GM18519 (cell line): ENCODE results near the gene OAS3.
"Not testable (repeated sequence)": the region's sequence is repeated elsewhere in the genome, so short reads cannot be mapped to it uniquely, and the experiment has no call there.

ENCODE experiments used
- ATAC-seq: cut with Tn5 transposase; IDR thresholded peaks from one replicate; pipeline ENCODE4 v1.9.1; 2021; ENCODE audit warnings: mild to moderate bottlenecking, moderate library complexity; ENCODE audit not compliant: unreplicated experiment, low FRiP score

OAS3 gene

GRCh38 chr12:112919121-112919520 lies 19.2 kb upstream of the OAS3 start:
- no peak for ATAC-seq

- no peak for ATAC-seq
Measured at GRCh38 chr12:112924986-112925385, 13.3 kb upstream of the OAS3 start.

- ATAC-seq: not testable (repeated sequence)
Measured at GRCh38 chr12:112926416-112927033, 11.7 kb upstream of the OAS3 start.

GRCh38 chr12:112927475-112927874 lies 10.8 kb upstream of the OAS3 start:
- ATAC-seq: no peak

GRCh38 chr12:112927925-112928324 lies 10.3 kb upstream of the OAS3 start:
- no peak for ATAC-seq

GRCh38 chr12:112928978-112929377 lies 9.3 kb upstream of the OAS3 start:
- no peak for ATAC-seq

- no peak for ATAC-seq
Measured at GRCh38 chr12:112929715-112930114, 8.6 kb upstream of the OAS3 start.

GRCh38 chr12:112930350-112930749 lies 7.9 kb upstream of the OAS3 start:
- ATAC-seq: no peak

GRCh38 chr12:112932485-112933128 lies 5.7 kb upstream of the OAS3 start:
- ATAC-seq: no peak

GRCh38 chr12:112933129-112933505 lies 5.2 kb upstream of the OAS3 start:
- ATAC-seq: no peak

- ATAC-seq: no peak
Measured at GRCh38 chr12:112936264-112936663, 2.0 kb upstream of the OAS3 start.

GRCh38 chr12:112936927-112937326 lies 1.3 kb upstream of the OAS3 start:
- ATAC-seq: no peak

GRCh38 chr12:112938751-112939150 lies 477 bp downstream of the OAS3 start:
- ATAC-seq: no peak

- ATAC-seq: peak; percentile 53
Measured at GRCh38 chr12:112939761-112940381, 1.6 kb downstream of the OAS3 start.

GRCh38 chr12:112941528-112942335 lies 3.5 kb downstream of the OAS3 start:
- ATAC-seq: no peak

- ATAC-seq: no peak
Measured at GRCh38 chr12:112942572-112942971, 4.3 kb downstream of the OAS3 start.

- no peak for ATAC-seq
Measured at GRCh38 chr12:112944024-112944690, 5.9 kb downstream of the OAS3 start.

- no peak for ATAC-seq
Measured at GRCh38 chr12:112945515-112945914, 7.2 kb downstream of the OAS3 start.

GRCh38 chr12:112946236-112947000 lies 8.1 kb downstream of the OAS3 start:
- ATAC-seq: no peak

- no peak for ATAC-seq
Measured at GRCh38 chr12:112947314-112947713, 9.0 kb downstream of the OAS3 start.
